GM23338 (cell line): ENCODE measurements around the gene SDHA. TPM values are rescaled to one million over a fixed set of nuclear protein-coding genes. Genes with fewer than 3 reads are reported as not detected.

ENCODE experiments used
- ATAC-seq: fragments of 200-7000 bp; cut with Tn5 transposase; 3 replicates; pipeline ENCODE4 v1.9.1; 2020
- DNase-seq: peaks from one replicate; pipeline ENCODE4 v3.0.0-alpha.2; 2015; ENCODE audit warnings: low spot score
- H2AFZ ChIP-seq: fragments of 200-600 bp; sonication (generic); 2 replicates; pipeline ENCODE4 v1.8.0; 2016; ENCODE audit warnings: antibody characterized with exemption, mild to moderate bottlenecking, moderate library complexity
- H3F3A ChIP-seq: fragments of 200-600 bp; sonication (generic); replicated peaks from 2 replicates; pipeline ENCODE4 v1.8.0; 2017; ENCODE audit warnings: antibody characterized with exemption, mixed run types, low read depth
- H3K27ac ChIP-seq: fragments of 200-600 bp; sonication (generic); 2 replicates; pipeline ENCODE4 v1.6.1; 2016; ENCODE audit warnings: low read depth
- H3K27me3 ChIP-seq: fragments of 200-600 bp; sonication (generic); 2 replicates; pipeline ENCODE4 v1.8.0; 2016; ENCODE audit warnings: mild to moderate bottlenecking, mixed run types, moderate library complexity; ENCODE audit not compliant: insufficient read depth
- H3K36me3 ChIP-seq: fragments of 200-600 bp; sonication (generic); 2 replicates; pipeline ENCODE4 v1.8.0; 2016; ENCODE audit warnings: mild to moderate bottlenecking; ENCODE audit not compliant: insufficient read depth
- H3K4me1 ChIP-seq: fragments of 200-600 bp; sonication (generic); 2 replicates; pipeline ENCODE4 v1.8.0; 2016; ENCODE audit warnings: mild to moderate bottlenecking, moderate library complexity; ENCODE audit not compliant: insufficient read depth
- H3K4me2 ChIP-seq: fragments of 200-600 bp; sonication (generic); 2 replicates; pipeline ENCODE4 v1.7.1; 2017; ENCODE audit warnings: mixed run types
- H3K4me3 ChIP-seq: fragments of 200-600 bp; sonication (generic); 2 replicates; pipeline ENCODE4 v1.6.1; 2016; ENCODE audit warnings: mixed run types
- H3K79me2 ChIP-seq: fragments of 200-600 bp; sonication (generic); replicated peaks from 2 replicates; pipeline ENCODE4 v1.8.0; 2017; ENCODE audit warnings: mild to moderate bottlenecking; ENCODE audit not compliant: insufficient read depth
- H3K9me2 ChIP-seq: fragments of 200-600 bp; sonication (generic); 2 replicates; pipeline ENCODE4 v1.8.0; 2017; ENCODE audit not compliant: insufficient read depth
- H4K20me1 ChIP-seq: fragments of 200-600 bp; sonication (generic); replicated peaks from 2 replicates; pipeline ENCODE4 v1.8.0; 2017; ENCODE audit warnings: mild to moderate bottlenecking; ENCODE audit not compliant: insufficient read depth
- H3K27ac Mint-ChIP-seq: 2 replicates; pipeline ENCODE4 v1.8.0; 2020; ENCODE audit warnings: inconsistent platforms, mild to moderate bottlenecking, moderate library complexity, mixed read lengths
- H3K27me3 Mint-ChIP-seq: 3 replicates; pipeline ENCODE4 v1.8.0; 2022; ENCODE audit warnings: low read depth, mild to moderate bottlenecking, moderate library complexity, mixed read lengths, inconsistent platforms; ENCODE audit not compliant: insufficient read depth, poor library complexity
- H3K36me3 Mint-ChIP-seq: 3 replicates; pipeline ENCODE4 v1.8.0; 2021; ENCODE audit warnings: low read depth, mild to moderate bottlenecking, inconsistent platforms, moderate library complexity, mixed read lengths
- H3K4me1 Mint-ChIP-seq: 3 replicates; pipeline ENCODE4 v1.8.0; 2020; ENCODE audit warnings: mild to moderate bottlenecking, inconsistent platforms, mixed read lengths
- H3K4me3 Mint-ChIP-seq: 3 replicates; pipeline ENCODE4 v1.8.0; 2021; ENCODE audit warnings: moderate library complexity, mild to moderate bottlenecking, inconsistent platforms, mixed read lengths
- H3K9me3 Mint-ChIP-seq: 3 replicates; pipeline ENCODE4 v1.8.0; 2020; ENCODE audit warnings: moderate library complexity, mild to moderate bottlenecking, inconsistent platforms, mixed read lengths
- CREB1 ChIP-seq: fragments of 250-450 bp; sonication (Bioruptor Pico); IDR thresholded peaks from 2 replicates; pipeline ENCODE4 v1.5.0; 2020; ENCODE audit warnings: low read depth, mild to moderate bottlenecking, moderate library complexity
- CTCF ChIP-seq, 2 experiments: fragments of 200-600 bp in 1 of 2; sonication (generic) in 1 of 2; conservative IDR thresholded peaks; 2 replicates each; pipeline versions ENCODE4 v1.5.1 to v1.6.1; 2016 to 2017; ENCODE audit warnings: antibody characterized with exemption in 2 of 2, low read depth in 2 of 2, mild to moderate bottlenecking in 2 of 2, moderate library complexity in 1 of 2
- EZH2 ChIP-seq: fragments of 200-600 bp; sonication (generic); IDR thresholded peaks from one replicate; pipeline ENCODE4 v1.8.0; 2017; ENCODE audit warnings: antibody characterized with exemption, mild to moderate bottlenecking, low read depth; ENCODE audit not compliant: unreplicated experiment
- EZH2phosphoT487 ChIP-seq: fragments of 200-600 bp; sonication (generic); IDR thresholded peaks from one replicate; pipeline ENCODE4 v1.8.1; 2018; ENCODE audit warnings: antibody characterized with exemption; ENCODE audit not compliant: unreplicated experiment
- JUNB ChIP-seq: IDR thresholded peaks from one replicate; pipeline ENCODE4 v1.6.1; 2016; ENCODE audit warnings: antibody characterized with exemption; ENCODE audit not compliant: unreplicated experiment
- NANOG ChIP-seq: IDR thresholded peaks from 2 replicates; pipeline ENCODE4 v1.6.1; 2016; ENCODE audit warnings: antibody characterized with exemption, borderline replicate concordance
- POLR2AphosphoS5 ChIP-seq: IDR thresholded peaks from 2 replicates; pipeline ENCODE4 v1.6.1; 2016; ENCODE audit warnings: antibody characterized with exemption, low read depth
- STAT1 ChIP-seq: IDR thresholded peaks from one replicate; pipeline ENCODE4 v1.6.1; 2016; ENCODE audit warnings: antibody characterized with exemption; ENCODE audit not compliant: unreplicated experiment
- ZNF114 ChIP-seq: fragments of 250-450 bp; sonication (Bioruptor Pico); IDR thresholded peaks from 2 replicates; pipeline ENCODE4 v1.5.0; 2020; ENCODE audit warnings: mild to moderate bottlenecking, moderate library complexity
- polyA plus RNA-seq: library from polyadenylated mRNA; unstranded; fragments of >200 nt; fragmentation: Nextera tagmentation; extraction: Ambion mirVana; gene quantifications from 2 replicates; pipeline ENCODE4 v1.2.1, GENCODE V29; 2016
- total RNA-seq: library from RNA; depleted of rRNA; stranded (reverse); fragments of >200 nt; shearing (Covaris generic); gene quantifications from 2 replicates; pipeline ENCODE4 v1.2.3, GENCODE V29; 2014
- TF ChIP-seq, protein P1 (sequence below): IDR thresholded peaks from 2 replicates; pipeline ENCODE4 v1.6.1; 2016; ENCODE audit warnings: antibody characterized with exemption

The SDHA gene
- total and polyA plus RNA-seq, 2 experiments from 2014 or later: 62.2 to 70.6 TPM

- Histone ChIP-seq H3K27me3 (no peaks in the 10 kb centered on the region), H3K79me2 (peaks cover 6% of the 10 kb centered on the region; the same call in 1 of the 2 replicates), H4K20me1 (peaks cover 7% of the 10 kb centered on the region), H3K27ac (no peak overlapping the region), H3F3A (peaks cover 3% of the 10 kb centered on the region; the same call in 1 of the 2 replicates), H3K4me3 (no peak overlapping the region), H3K36me3 (no peaks in the 10 kb centered on the region), H3K4me1 (no peaks in the 10 kb centered on the region; the same call in 1 of the 2 replicates), H2AFZ (no peak overlapping the region), H3K9me2 (no peaks in the 10 kb centered on the region), H3K4me2 (no peak overlapping the region)
- TF ChIP-seq EZH2phosphoT487: no peak
- TF ChIP-seq JUNB: no peak
- TF ChIP-seq EZH2: no peak
- TF ChIP-seq CREB1 (CRISPR knock-in tag): no peak
- no peak for TF ChIP-seq ZNF114 (CRISPR knock-in tag)
- no peak for TF ChIP-seq CTCF (conservative IDR thresholded peaks at IDR 0.05; ENCODE audit: low read depth in 2 of 2)
- TF ChIP-seq NANOG: no peak
- TF ChIP-seq, protein P1, sequence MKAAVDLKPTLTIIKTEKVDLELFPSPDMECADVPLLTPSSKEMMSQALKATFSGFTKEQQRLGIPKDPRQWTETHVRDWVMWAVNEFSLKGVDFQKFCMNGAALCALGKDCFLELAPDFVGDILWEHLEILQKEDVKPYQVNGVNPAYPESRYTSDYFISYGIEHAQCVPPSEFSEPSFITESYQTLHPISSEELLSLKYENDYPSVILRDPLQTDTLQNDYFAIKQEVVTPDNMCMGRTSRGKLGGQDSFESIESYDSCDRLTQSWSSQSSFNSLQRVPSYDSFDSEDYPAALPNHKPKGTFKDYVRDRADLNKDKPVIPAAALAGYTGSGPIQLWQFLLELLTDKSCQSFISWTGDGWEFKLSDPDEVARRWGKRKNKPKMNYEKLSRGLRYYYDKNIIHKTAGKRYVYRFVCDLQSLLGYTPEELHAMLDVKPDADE: no peak
- no peak for TF ChIP-seq POLR2AphosphoS5
- Mint-ChIP-seq H3K36me3 (peaks cover 23% of the 10 kb centered on the region), H3K27me3 (peaks cover 13% of the 10 kb centered on the region), H3K9me3 (no peaks in the 10 kb centered on the region), H3K4me3 (no peak overlapping the region; the same call in 2 of the 3 replicates), H3K27ac (no peak overlapping the region), H3K4me1 (peaks cover 19% of the 10 kb centered on the region)
- ATAC-seq: peak; percentile 68
- DNase-seq: no peak
These were observed 18.0 kb upstream of the SDHA start for GRCh38 chr5:199950-200645.

- Histone ChIP-seq H3K79me2 (peaks cover 12% of the 10 kb centered on the region; the same call in 1 of the 2 replicates), H3F3A (peaks cover 10% of the 10 kb centered on the region), H3K9me2 (no peaks in the 10 kb centered on the region), H3K36me3 (no peaks in the 10 kb centered on the region), H3K4me2 (no peak overlapping the region), H3K4me1 (no peaks in the 10 kb centered on the region; the same call in 1 of the 2 replicates), H4K20me1 (peaks cover 7% of the 10 kb centered on the region), H3K27me3 (no peaks in the 10 kb centered on the region), H3K27ac (no peak overlapping the region), H2AFZ (no peak overlapping the region), H3K4me3 (no peak overlapping the region)
- Mint-ChIP-seq H3K27me3 (peaks cover 13% of the 10 kb centered on the region), H3K9me3 (no peaks in the 10 kb centered on the region), H3K36me3 (peaks cover 30% of the 10 kb centered on the region), H3K4me1 (peaks cover 19% of the 10 kb centered on the region), H3K4me3 (no peak overlapping the region), H3K27ac (no peak overlapping the region; the same call in 1 of the 2 replicates)
- DNase-seq (no peak), ATAC-seq (no peak)
- TF ChIP-seq STAT1 (no peak), POLR2AphosphoS5 (no peak), ZNF114 (CRISPR knock-in tag) (no peak)
These were observed 17.1 kb upstream of the SDHA start for GRCh38 chr5:200985-201384.
